Sigmoid colon (tissue), 4 donors: ENCODE measurements around the gene CERS6.

ENCODE experiments used
- EP300 ChIP-seq, 4 donors: sonication (generic); formaldehyde crosslinking; IDR thresholded peaks; one replicate each; pipeline ENCODE4 v1.6.1; 2017; ENCODE audit warnings: antibody characterized with exemption in 4 of 4
- POLR2A ChIP-seq, 2 donors: fragments of 450-650 bp; IDR thresholded peaks; one replicate each; pipeline ENCODE4 v1.6.1; 2016; ENCODE audit warnings: antibody characterized with exemption in 2 of 2, mild to moderate bottlenecking in 2 of 2, moderate library complexity in 2 of 2
- POLR2AphosphoS5 ChIP-seq, 4 donors: sonication (generic); formaldehyde crosslinking; IDR thresholded peaks; one replicate each; pipeline ENCODE4 v1.6.1; 2017; ENCODE audit warnings: antibody characterized with exemption in 4 of 4

DNA sequence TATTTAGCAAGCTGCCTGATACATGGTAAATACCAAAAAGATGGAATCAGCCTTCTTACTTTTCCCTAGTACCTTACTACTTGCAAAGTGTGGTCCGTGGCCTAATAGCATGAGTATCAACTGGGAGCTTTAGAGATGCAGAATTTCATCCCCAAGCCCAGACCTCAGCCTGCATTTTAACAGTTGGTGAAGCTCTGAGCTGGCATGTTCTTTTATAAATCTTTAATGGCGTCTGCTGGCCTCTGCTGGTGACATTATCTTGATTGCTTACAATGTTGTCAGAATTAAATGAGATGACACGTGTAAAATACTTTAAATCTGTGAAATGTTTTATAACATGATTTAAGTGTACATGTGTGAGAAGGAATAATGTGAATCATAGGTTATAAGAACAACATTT lies 231.2 kb downstream of the CERS6 start:
- TF ChIP-seq POLR2A (IDR thresholded peaks at IDR 0.05) (no peak), EP300 (IDR thresholded peaks at IDR 0.05) (no peak), POLR2AphosphoS5 (IDR thresholded peaks at IDR 0.05) (no peak)
